IMR-90 (cell line): Measurements from ENCODE around the gene RIMS1. TPM values are rescaled to one million over a fixed set of nuclear protein-coding genes. Genes with fewer than 3 reads are reported as not detected.

Experiments used
- ATAC-seq: fragments of 200-7000 bp; cut with Tn5 transposase; 2 replicates; pipeline ENCODE4 v1.9.1; 2020; ENCODE audit warnings: low read depth, mild to moderate bottlenecking, moderate library complexity
- BruUV-seq: library from RNA; stranded (reverse); fragments of 400-500 nt; replicated peaks from 2 replicates; lab custom pipeline; 2021; lab: Mats Ljungman, UMichigan
- CTCF ChIA-PET: fragments of 300-600 bp; formaldehyde crosslinking; extraction: SDS; loops from one replicate; lab custom pipeline; 2021; ENCODE audit warnings: antibody characterized with exemption; lab: Yijun Ruan, JAX
- POLR2A ChIA-PET: fragments of 300-600 bp; sonication (Branson Sonifier 250); formaldehyde crosslinking; loops from one replicate; lab custom pipeline; 2022; ENCODE audit warnings: antibody characterized with exemption; ENCODE audit not compliant: unreplicated experiment; lab: Charles Lee
- DNase-seq: peaks from one replicate; pipeline ENCODE4 v3.0.0; 2013
- H2AFZ ChIP-seq: replicated peaks from 2 replicates; pipeline ENCODE3; 2013; ENCODE audit warnings: low read length, mild to moderate bottlenecking; ENCODE audit not compliant: poor library complexity
- H2AK5ac ChIP-seq: 2 replicates; pipeline ENCODE4 v1.6.1; 2013; ENCODE audit warnings: low read depth, low read length, inconsistent platforms
- H2AK9ac ChIP-seq: replicated peaks from 2 replicates; pipeline ENCODE3; 2013; ENCODE audit warnings: mild to moderate bottlenecking, low read depth, low read length, moderate library complexity; ENCODE audit not compliant: poor library complexity
- H2BK120ac ChIP-seq: 2 replicates; pipeline ENCODE4 v1.6.1; 2013; ENCODE audit warnings: low read depth, low read length, inconsistent platforms
- H2BK15ac ChIP-seq: 3 replicates; pipeline ENCODE4 v1.6.1; 2013; ENCODE audit warnings: low read depth, low read length, inconsistent platforms
- H2BK20ac ChIP-seq: 2 replicates; pipeline ENCODE4 v1.6.1; 2013; ENCODE audit warnings: low read depth, mild to moderate bottlenecking, inconsistent platforms, low read length, moderate library complexity
- H2BK5ac ChIP-seq: 2 replicates; pipeline ENCODE4 v1.6.1; 2013; ENCODE audit warnings: mild to moderate bottlenecking, low read depth, low read length, inconsistent platforms; ENCODE audit not compliant: poor library complexity, severe bottlenecking
- H3K14ac ChIP-seq: replicated peaks from 2 replicates; pipeline ENCODE4 v1.6.1; 2013; ENCODE audit warnings: low read depth, low read length, inconsistent platforms
- H3K18ac ChIP-seq: 2 replicates; pipeline ENCODE4 v1.6.1; 2013; ENCODE audit warnings: low read depth, low read length, control low read depth
- H3K23ac ChIP-seq: 2 replicates; pipeline ENCODE4 v1.6.1; 2013; ENCODE audit warnings: low read depth, low read length, inconsistent platforms
- H3K27ac ChIP-seq: 2 replicates; pipeline ENCODE4 v1.5.1; 2013; ENCODE audit warnings: mild to moderate bottlenecking, control low read depth, low read length; ENCODE audit not compliant: insufficient read depth
- H3K27me3 ChIP-seq: 2 replicates; pipeline ENCODE4 v1.6.1; 2013; ENCODE audit warnings: low read length; ENCODE audit not compliant: control insufficient read depth, insufficient read depth
- H3K36me3 ChIP-seq: 2 replicates; pipeline ENCODE4 v1.6.1; 2013; ENCODE audit warnings: low read length, mixed read lengths; ENCODE audit not compliant: control insufficient read depth, insufficient read depth
- H3K4ac ChIP-seq: 2 replicates; pipeline ENCODE4 v1.6.1; 2013; ENCODE audit warnings: low read depth, low read length, inconsistent platforms
- H3K4me1 ChIP-seq: 2 replicates; pipeline ENCODE4 v1.6.1; 2013; ENCODE audit warnings: low read length, mixed read lengths; ENCODE audit not compliant: control insufficient read depth, insufficient read depth
- H3K4me2 ChIP-seq: 2 replicates; pipeline ENCODE4 v1.6.1; 2013; ENCODE audit warnings: low read depth, mild to moderate bottlenecking, control low read depth, low read length, moderate library complexity
- H3K4me3 ChIP-seq: 2 replicates; pipeline ENCODE4 v1.5.1; 2013; ENCODE audit warnings: low read depth, mild to moderate bottlenecking, control low read depth, low read length, moderate library complexity; ENCODE audit not compliant: insufficient read depth
- H3K56ac ChIP-seq: 2 replicates; pipeline ENCODE4 v1.6.1; 2013; ENCODE audit warnings: low read length, inconsistent platforms; ENCODE audit not compliant: insufficient read depth; ENCODE audit errors: extremely low read depth
- H3K79me1 ChIP-seq, 2 experiments: 2 replicates each; pipeline ENCODE4 v1.6.1; 2013; ENCODE audit warnings: low read length in 2 of 2, inconsistent platforms in 1 of 2, low read depth in 1 of 2
- H3K9ac ChIP-seq: 2 replicates; pipeline ENCODE4 v1.6.1; 2013; ENCODE audit warnings: low read depth, low read length, control low read depth
- H3K9me1 ChIP-seq: 2 replicates; pipeline ENCODE4 v1.6.1; 2013; ENCODE audit warnings: low read length, inconsistent platforms; ENCODE audit not compliant: insufficient read depth
- H3K9me3 ChIP-seq: 2 replicates; pipeline ENCODE4 v1.6.1; 2013; ENCODE audit warnings: low read length; ENCODE audit not compliant: control insufficient read depth, insufficient read depth
- H4K20me1 ChIP-seq: 2 replicates; pipeline ENCODE4 v1.6.1; 2013; ENCODE audit warnings: low read length, inconsistent platforms; ENCODE audit not compliant: insufficient read depth
- H4K5ac ChIP-seq: 2 replicates; pipeline ENCODE4 v1.6.1; 2013; ENCODE audit warnings: mild to moderate bottlenecking, low read depth, low read length, control low read depth
- H4K8ac ChIP-seq, 2 experiments: 2 replicates each; pipeline ENCODE4 v1.6.1; 2013; ENCODE audit warnings: low read depth in 2 of 2, low read length in 2 of 2, control low read depth in 1 of 2, inconsistent platforms in 1 of 2
- H4K91ac ChIP-seq: 2 replicates; pipeline ENCODE4 v1.6.1; 2013; ENCODE audit warnings: low read depth, low read length, inconsistent platforms; ENCODE audit not compliant: insufficient read depth
- BHLHE40 ChIP-seq: fragments of 150-350 bp; IDR thresholded peaks from 2 replicates; pipeline ENCODE4 v1.6.1; 2016; ENCODE audit warnings: mild to moderate bottlenecking, low read depth, low read length
- CEBPB ChIP-seq: IDR thresholded peaks from 2 replicates; pipeline ENCODE4 v1.6.1; 2012; ENCODE audit warnings: low read depth, low read length, improper control_type of control experiment
- CHD1 ChIP-seq: IDR thresholded peaks from 2 replicates; pipeline ENCODE4 v1.6.1; 2012; ENCODE audit warnings: low read depth, low read length, improper control_type of control experiment
- CTCF ChIP-seq: conservative IDR thresholded peaks from 2 replicates; pipeline ENCODE4 v1.5.1; 2012; ENCODE audit warnings: mild to moderate bottlenecking, low read depth, low read length, improper control_type of control experiment
- ELK1 ChIP-seq: fragments of 150-350 bp; IDR thresholded peaks from 2 replicates; pipeline ENCODE4 v1.6.1; 2016; ENCODE audit warnings: low read depth, mild to moderate bottlenecking, low read length, moderate library complexity, borderline replicate concordance
- FOS ChIP-seq: fragments of 150-350 bp; IDR thresholded peaks from 2 replicates; pipeline ENCODE4 v1.6.1; 2016; ENCODE audit warnings: low read depth, low read length
- MAFK ChIP-seq: IDR thresholded peaks from 2 replicates; pipeline ENCODE4 v1.6.1; 2012; ENCODE audit warnings: low read depth, low read length, improper control_type of control experiment
- MAZ ChIP-seq: IDR thresholded peaks from 2 replicates; pipeline ENCODE4 v1.6.1; 2012; ENCODE audit warnings: low read depth, mild to moderate bottlenecking, low read length, improper control_type of control experiment, moderate library complexity, borderline replicate concordance
- MXI1 ChIP-seq: IDR thresholded peaks from 2 replicates; pipeline ENCODE4 v1.6.1; 2012; ENCODE audit warnings: low read depth, mild to moderate bottlenecking, low read length, moderate library complexity, borderline replicate concordance
- POLR2A ChIP-seq: IDR thresholded peaks from 2 replicates; pipeline ENCODE4 v1.6.1; 2012; ENCODE audit warnings: mild to moderate bottlenecking, low read depth, low read length
- RAD21 ChIP-seq: IDR thresholded peaks from 2 replicates; pipeline ENCODE4 v1.6.1; 2012; ENCODE audit warnings: low read length, improper control_type of control experiment
- RCOR1 ChIP-seq: IDR thresholded peaks from 2 replicates; pipeline ENCODE4 v1.6.1; 2012; ENCODE audit warnings: mild to moderate bottlenecking, low read length, improper control_type of control experiment; ENCODE audit not compliant: insufficient replicate concordance
- RFX5 ChIP-seq: IDR thresholded peaks from 2 replicates; pipeline ENCODE4 v1.8.0; 2012; ENCODE audit warnings: low read depth, mild to moderate bottlenecking, low read length, moderate library complexity
- SMC3 ChIP-seq: fragments of 150-350 bp; IDR thresholded peaks from 2 replicates; pipeline ENCODE4 v1.6.1; 2016; ENCODE audit warnings: low read depth, mild to moderate bottlenecking, antibody characterized with exemption, low read length, moderate library complexity
- USF2 ChIP-seq: fragments of 150-350 bp; IDR thresholded peaks from 2 replicates; pipeline ENCODE4 v1.6.1; 2017; ENCODE audit warnings: mild to moderate bottlenecking, antibody characterized with exemption, low read length, low read depth
- WGBS, 2 experiments: methylation state at CpG; one replicate each; pipeline versions ENCODE4 v1.1.5 to v1.1.7; 2013; ENCODE audit warnings: missing lambda C conversion rate in 2 of 2; ENCODE audit not compliant: insufficient read length in 1 of 2; ENCODE audit errors: extremely low coverage in 2 of 2; 5-methylcytosine and 5-hydroxymethylcytosine counted together
- dilution Hi-C: fragments of 300-500 bp; cut with HindIII; formaldehyde crosslinking; loops from one replicate; pipeline ENCODE4 v1.14.3; 2018; ENCODE audit warnings: low sequenced_read_pairs; ENCODE audit not compliant: unreplicated experiment
- in situ Hi-C: fragments of 300-500 bp; cut with MboI; formaldehyde crosslinking; loops from 3 replicates; pipeline ENCODE4 v1.14.3; 2019; ENCODE audit warnings: low sequenced_read_pairs, inconsistent platforms, mixed read lengths
- intact Hi-C: fragments of 100-400 bp; cut with micrococcal nuclease; formaldehyde crosslinking; loops from 2 replicates; pipeline ENCODE4 v1.10.0; 2022
- polyA plus RNA-seq, 3 experiments: library from polyadenylated mRNA; depleted of rRNA; stranded (reverse); fragments of >200 nt; gene quantifications; 2 replicates each; pipeline ENCODE4 v1.2.3, GENCODE V29; 2012; ENCODE audit warnings: low replicate concordance in 1 of 3
- total RNA-seq: library from RNA; depleted of rRNA; stranded (reverse); fragments of >200 nt; gene quantifications from 2 replicates; pipeline ENCODE4 v1.2.3, GENCODE V29; 2012

RIMS1 gene
- total and polyA plus RNA-seq, 2 of the 4 experiments (the other 2 are of a cell fraction) = 0.44 to 3.8 TPM

GRCh38 chr6:72149715-72150114, 263.4 kb downstream of the RIMS1 start:
- Histone ChIP-seq H4K8ac (no peak overlapping the region), H2BK15ac (no peak overlapping the region), H3K9me1 (no peaks in the 10 kb centered on the region), H3K14ac (no peak overlapping the region), H2AFZ (no peak overlapping the region), H3K36me3 (no peaks in the 10 kb centered on the region), H3K4ac (no peak overlapping the region), H2AK9ac (no peak overlapping the region), H4K5ac (no peak overlapping the region), H3K23ac (no peak overlapping the region), H2BK5ac (no peak overlapping the region), H2AK5ac (no peak overlapping the region), H3K4me3 (no peak overlapping the region), H3K27ac (no peak overlapping the region), H3K79me1 (no peaks in the 10 kb centered on the region), H3K18ac (no peak overlapping the region), H3K27me3 (no peaks in the 10 kb centered on the region), H2BK120ac (no peak overlapping the region), H4K91ac (no peak overlapping the region), H3K9ac (no peak overlapping the region), H4K20me1 (no peaks in the 10 kb centered on the region), H3K56ac (no peak overlapping the region), H2BK20ac (no peak overlapping the region), H3K4me1 (no peaks in the 10 kb centered on the region), H3K4me2 (no peak overlapping the region), H3K9me3 (peaks cover 13% of the 10 kb centered on the region)
- ATAC-seq (no peak), DNase-seq (no peak)
- no peak for TF ChIP-seq SMC3
- TF ChIP-seq BHLHE40 = no peak
- TF ChIP-seq POLR2A = no peak
- no peak for TF ChIP-seq MAZ
- no peak for TF ChIP-seq ELK1
- no peak for TF ChIP-seq RAD21
- TF ChIP-seq MAFK = no peak
- no peak for TF ChIP-seq MXI1
- no peak for TF ChIP-seq RFX5
- TF ChIP-seq CEBPB = no peak
- TF ChIP-seq FOS = no peak
- no peak for TF ChIP-seq USF2
- no peak for TF ChIP-seq CHD1
- TF ChIP-seq CTCF = no peak
- no peak for TF ChIP-seq RCOR1
- CTCF ChIA-PET = no interaction called here
- intact Hi-C loops (loop anchor here (10.0 kb wide), 1 partner anchor 1035 kb away; no protein-coding TSS in a partner anchor), in situ Hi-C loops (loop anchor here (25.0 kb wide), 1 partner anchor 438 kb away; no protein-coding TSS in a partner anchor), dilution Hi-C loops (no loop called here)
- POLR2A ChIA-PET = no interaction called here
- BruUV-seq = no TSS peak
- WGBS, 2 experiments = no CpG with 5 or more reads among the region's 3 CpGs
